Testis (tissue), 3 donors: ENCODE data around the gene SLC45A1. TPM values are rescaled to one million over a fixed set of nuclear protein-coding genes. Genes with fewer than 3 reads are reported as not detected.

Experiments
- DNase-seq: peaks from one replicate; pipeline ENCODE4 v3.0.0-alpha.2; 2019
- H3K27ac ChIP-seq, 2 donors: fragments of 200-600 bp; sonication (generic); one replicate each; pipeline ENCODE4 v1.5.1; 2019
- H3K27me3 ChIP-seq: fragments of 200-600 bp; sonication (generic); one replicate; pipeline ENCODE4 v1.5.1; 2019
- H3K36me3 ChIP-seq: fragments of 200-600 bp; sonication (generic); one replicate; pipeline ENCODE4 v1.5.1; 2017; ENCODE audit warnings: low read depth; ENCODE audit errors: missing control alignments
- H3K4me1 ChIP-seq: fragments of 200-600 bp; sonication (generic); one replicate; pipeline ENCODE4 v1.5.1; 2019
- H3K4me3 ChIP-seq, 2 donors: fragments of 200-600 bp; sonication (generic); one replicate each; pipeline ENCODE4 v1.5.1; 2017 to 2019
- H3K9me3 ChIP-seq: fragments of 200-600 bp; sonication (generic); one replicate; pipeline ENCODE4 v1.5.1; 2017
- POLR2A ChIP-seq: fragments of 450-650 bp; IDR thresholded peaks from one replicate; pipeline ENCODE4 v1.6.1; 2017; ENCODE audit warnings: antibody characterized with exemption, mild to moderate bottlenecking, moderate library complexity
- WGBS, 2 donors: methylation state at CpG; one replicate each; pipeline ENCODE4 v1.1.5; 2018; 5-methylcytosine and 5-hydroxymethylcytosine counted together
- intact Hi-C: fragments of 100-400 bp; cut with DNase I; formaldehyde crosslinking; loops from one replicate; pipeline ENCODE4 v1.15.1; 2023; ENCODE audit warnings: low total_unique reads
- polyA plus RNA-seq: library from polyadenylated mRNA; stranded (reverse); fragments of 350-450 nt; fragmentation: Illumina TruSeq; extraction: RNeasy Lipid Tissue Mini Kit (QIAGEN cat#74804); gene quantifications from one replicate; pipeline ENCODE4 v1.2.3, GENCODE V29; 2014; ENCODE audit warnings: low read depth, low replicate concordance; ENCODE audit not compliant: insufficient read depth
- total RNA-seq, 2 donors: library from RNA; depleted of rRNA; stranded (reverse); fragments of >200 nt; gene quantifications; one replicate each; pipeline ENCODE4 v1.2.3, GENCODE V29; 2016
- TF ChIP-seq, protein P1 (sequence below), 3 experiments: fragments of 450-650 bp in 2 of 3; fragments of 200-600 bp in 1 of 3; sonication (generic) in 1 of 3; IDR thresholded peaks; one replicate each; pipeline ENCODE4 v1.5.1; 2016 to 2019; ENCODE audit warnings: antibody characterized with exemption in 3 of 3, mild to moderate bottlenecking in 2 of 3, moderate library complexity in 1 of 3

The SLC45A1 gene
- total and polyA plus RNA-seq, 3 donors from 2014 or later = 5.6 to 9.0 (median 8.5) TPM

DNA sequence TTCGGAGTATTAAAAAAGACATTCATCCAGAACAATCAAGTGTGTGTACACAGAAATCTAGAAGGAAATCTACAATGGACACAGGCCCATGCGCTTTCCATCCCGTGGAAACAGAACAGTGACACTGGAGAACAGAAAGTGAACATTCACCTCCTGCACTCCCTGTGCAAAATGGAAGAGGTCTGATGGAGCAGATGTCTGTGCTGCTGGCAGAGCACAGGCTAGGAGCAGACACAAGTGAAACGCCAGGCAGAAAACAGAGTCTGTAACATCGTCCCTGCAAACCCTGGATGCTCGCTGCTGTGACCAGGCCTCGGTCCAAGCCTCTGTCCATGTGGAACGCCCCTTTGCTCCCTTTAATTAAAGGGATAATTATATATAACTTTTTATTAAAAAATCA, 36.1 kb downstream of the SLC45A1 start:
- 55% methylated on average over 8 of the region's 8 CpGs for WGBS, 2 donors
- no peaks in the 10 kb centered on the region for H3K27me3 ChIP-seq
- peaks cover 47% of the 10 kb centered on the region for H3K4me1 ChIP-seq
- peak overlapping the region in 1 of 2 donors; percentile 86 for H3K27ac ChIP-seq
- no peaks in the 10 kb centered on the region for H3K9me3 ChIP-seq
- intact Hi-C loops = no loop called here
- H3K4me3 ChIP-seq = no peak overlapping the region
- DNase-seq = no peak
- no peaks in the 10 kb centered on the region for H3K36me3 ChIP-seq
- TF ChIP-seq POLR2A = no peak
- TF ChIP-seq, protein P1, sequence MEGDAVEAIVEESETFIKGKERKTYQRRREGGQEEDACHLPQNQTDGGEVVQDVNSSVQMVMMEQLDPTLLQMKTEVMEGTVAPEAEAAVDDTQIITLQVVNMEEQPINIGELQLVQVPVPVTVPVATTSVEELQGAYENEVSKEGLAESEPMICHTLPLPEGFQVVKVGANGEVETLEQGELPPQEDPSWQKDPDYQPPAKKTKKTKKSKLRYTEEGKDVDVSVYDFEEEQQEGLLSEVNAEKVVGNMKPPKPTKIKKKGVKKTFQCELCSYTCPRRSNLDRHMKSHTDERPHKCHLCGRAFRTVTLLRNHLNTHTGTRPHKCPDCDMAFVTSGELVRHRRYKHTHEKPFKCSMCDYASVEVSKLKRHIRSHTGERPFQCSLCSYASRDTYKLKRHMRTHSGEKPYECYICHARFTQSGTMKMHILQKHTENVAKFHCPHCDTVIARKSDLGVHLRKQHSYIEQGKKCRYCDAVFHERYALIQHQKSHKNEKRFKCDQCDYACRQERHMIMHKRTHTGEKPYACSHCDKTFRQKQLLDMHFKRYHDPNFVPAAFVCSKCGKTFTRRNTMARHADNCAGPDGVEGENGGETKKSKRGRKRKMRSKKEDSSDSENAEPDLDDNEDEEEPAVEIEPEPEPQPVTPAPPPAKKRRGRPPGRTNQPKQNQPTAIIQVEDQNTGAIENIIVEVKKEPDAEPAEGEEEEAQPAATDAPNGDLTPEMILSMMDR (IDR thresholded peaks at IDR 0.05) = no peak

DNA sequence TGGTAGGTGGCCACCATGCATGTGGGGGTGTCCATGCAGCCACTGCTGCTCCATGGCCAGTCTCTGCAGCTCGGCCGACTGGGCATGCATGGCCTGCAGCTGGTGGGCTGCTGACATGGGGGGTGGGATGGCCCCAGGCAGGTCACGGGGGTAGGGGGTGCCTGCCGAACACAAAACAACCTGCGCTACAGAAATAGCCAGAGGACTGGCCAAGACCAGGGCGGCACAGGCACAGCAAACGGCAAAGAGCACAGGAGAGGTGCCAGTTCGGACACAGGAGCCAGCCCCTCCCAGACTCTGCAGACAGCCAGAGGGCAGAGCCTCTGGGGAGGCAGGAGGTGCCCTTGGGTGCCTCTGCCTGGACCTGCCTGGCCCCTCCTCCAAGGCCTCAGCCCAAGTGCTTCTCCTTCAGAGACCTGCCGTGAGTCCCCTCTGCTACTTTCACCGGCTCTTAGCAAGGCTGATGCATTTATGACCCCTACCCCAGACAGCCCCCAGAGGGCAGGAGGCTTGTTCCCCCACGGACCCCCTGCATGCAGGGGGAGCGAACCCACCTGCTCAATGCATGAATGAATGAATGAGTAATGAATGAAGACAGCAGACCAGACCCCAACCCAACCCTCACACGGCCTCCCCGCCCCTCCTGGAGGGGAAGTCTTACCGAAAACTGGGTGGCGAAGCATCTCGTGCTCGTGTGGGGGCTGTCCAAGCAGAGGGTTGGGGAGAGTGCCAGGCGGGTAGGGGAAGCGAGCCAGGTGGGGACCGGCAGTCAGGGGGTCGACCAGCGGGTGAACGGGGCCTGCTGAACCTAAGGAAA, 37.7 kb downstream of the SLC45A1 start:
- Histone ChIP-seq H3K9me3 (no peaks in the 10 kb centered on the region), H3K27me3 (no peaks in the 10 kb centered on the region), H3K4me3 (no peak overlapping the region), H3K27ac (no peak overlapping the region), H3K36me3 (no peaks in the 10 kb centered on the region), H3K4me1 (peaks cover 38% of the 10 kb centered on the region)
- intact Hi-C loops = no loop called here
- no peak for DNase-seq
- TF ChIP-seq, protein P1 (IDR thresholded peaks at IDR 0.05) = no peak
- no peak for TF ChIP-seq POLR2A
- 84 to 91% methylated on average over 20 of the region's 24 CpGs for WGBS, 2 donors

DNA sequence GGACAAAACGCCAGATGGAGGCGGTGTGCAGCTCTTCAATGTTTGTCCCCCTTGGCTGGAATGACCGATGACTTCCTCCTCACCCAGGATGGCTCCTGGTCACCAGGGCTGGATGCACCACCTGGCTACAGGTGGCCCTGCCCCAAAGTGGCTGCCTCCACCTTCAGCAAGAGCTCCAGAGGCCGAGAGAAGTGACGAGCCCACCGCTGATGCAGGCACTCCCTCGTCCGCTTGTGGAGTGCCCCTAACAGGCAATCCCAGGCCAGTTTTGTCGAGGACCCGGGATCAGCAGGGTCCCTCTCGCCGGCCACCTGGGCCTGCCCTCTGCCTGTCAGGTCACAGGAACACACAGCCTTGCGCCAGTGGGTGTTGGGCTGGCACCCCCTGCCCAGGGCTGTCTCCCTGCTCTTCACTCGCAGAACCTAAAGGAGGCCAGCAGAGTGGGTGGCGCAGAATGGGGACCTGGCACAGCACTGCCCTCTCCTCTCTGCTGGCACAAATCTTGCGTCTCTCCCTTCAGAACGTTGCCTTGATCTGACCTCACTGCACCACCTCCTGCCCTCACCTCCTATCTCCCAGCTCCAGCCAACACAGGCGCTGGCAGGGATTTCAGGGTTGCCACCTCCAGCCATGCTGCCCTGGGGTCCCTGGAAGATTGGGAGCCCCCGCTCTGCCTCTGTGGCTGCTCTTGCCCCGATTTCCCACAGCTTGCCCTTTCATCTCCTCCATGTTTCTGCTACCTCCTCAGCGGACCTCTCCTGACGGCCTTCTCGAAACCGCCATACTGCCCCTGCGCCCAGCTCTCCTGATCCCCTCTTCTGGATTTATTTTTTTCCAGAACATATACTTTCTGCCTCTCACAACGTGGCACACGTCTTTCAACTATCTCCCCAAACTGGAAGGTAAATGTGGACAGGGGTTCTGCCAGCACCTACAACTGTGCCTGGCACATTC, 38.6 kb downstream of the SLC45A1 start:
- TF ChIP-seq, protein P1 (IDR thresholded peaks at IDR 0.05) = no peak
- TF ChIP-seq POLR2A = no peak
- WGBS, 2 donors = 91 to 92% methylated on average over 16 to 27 of the region's 27 CpGs
- Histone ChIP-seq H3K9me3 (no peaks in the 10 kb centered on the region), H3K4me3 (no peak overlapping the region), H3K36me3 (no peaks in the 10 kb centered on the region), H3K27ac (no peak overlapping the region), H3K4me1 (peaks cover 38% of the 10 kb centered on the region), H3K27me3 (no peaks in the 10 kb centered on the region)
- intact Hi-C loops = no loop called here
- no peak for DNase-seq

DNA sequence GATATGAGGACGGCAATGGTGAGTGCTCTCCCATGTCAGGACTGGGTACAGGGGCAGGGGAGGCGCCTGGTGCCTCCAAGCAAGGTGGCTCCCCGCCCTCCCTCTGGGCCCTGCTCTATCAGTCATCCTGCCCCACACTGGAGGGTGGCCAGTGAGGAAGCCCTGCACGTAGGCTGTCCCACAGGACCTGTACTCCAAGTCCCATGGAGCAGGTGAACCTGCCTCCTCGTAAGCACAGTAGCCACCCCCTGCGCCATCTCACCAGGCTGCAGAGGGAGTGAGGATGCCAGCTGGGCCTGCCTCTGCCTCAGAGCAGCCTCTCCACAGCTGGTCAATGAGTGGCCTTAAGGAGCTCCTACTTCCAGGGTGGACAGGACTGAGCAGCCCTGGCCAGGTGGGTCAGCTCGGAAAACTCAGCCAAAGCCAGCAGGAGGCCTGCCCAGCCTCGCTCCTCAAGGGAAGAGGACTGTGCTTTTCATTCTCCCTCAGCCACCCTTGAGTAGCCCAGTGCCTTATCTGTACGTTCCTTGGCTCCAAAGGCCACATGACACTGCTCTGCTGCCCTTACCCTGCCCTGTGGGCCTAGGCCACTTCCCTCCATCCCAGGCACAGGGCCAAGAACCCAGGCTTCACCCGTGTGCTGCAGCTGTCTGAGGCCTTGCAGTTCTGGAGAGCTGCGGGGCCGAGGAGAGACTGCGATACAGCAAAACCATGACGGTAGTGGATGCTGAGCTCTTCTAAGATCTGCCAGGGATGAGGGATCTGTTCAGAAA, 39.6 kb downstream of the SLC45A1 start:
- H3K36me3 ChIP-seq = no peaks in the 10 kb centered on the region
- TF ChIP-seq POLR2A = no peak
- TF ChIP-seq, protein P1 (IDR thresholded peaks at IDR 0.05) = no peak
- H3K9me3 ChIP-seq = no peaks in the 10 kb centered on the region
- peak; percentile 79 for DNase-seq
- H3K27me3 ChIP-seq = no peaks in the 10 kb centered on the region
- H3K4me3 ChIP-seq = no peak overlapping the region
- 52 to 58% methylated on average over 7 to 14 of the region's 14 CpGs for WGBS, 2 donors
- peaks cover 38% of the 10 kb centered on the region for H3K4me1 ChIP-seq
- intact Hi-C loops = no loop called here
- peak overlapping the region in 1 of 2 donors; percentile 37 for H3K27ac ChIP-seq
